ENCODE data around the gene CCNL2. TPM values are rescaled to one million over a fixed set of nuclear protein-coding genes. Genes with fewer than 3 reads are reported as not detected.

The CCNL2 gene
- total RNA-seq, 1 donor from 2014 or later: 319 TPM

- TF ChIP-seq POLR2AphosphoS5 (IDR thresholded peaks at IDR 0.05; ENCODE audit: insufficient read depth in 1 of 2, low read depth in 1 of 2) (no peak), CTCF (IDR thresholded peaks at IDR 0.05) (no peak), POLR2A (IDR thresholded peaks at IDR 0.05) (no peak)
- Histone ChIP-seq H3K27ac (peak overlapping the region; percentile 63), H3K36me3 (no peaks in the 10 kb centered on the region), H3K4me3 (peak overlapping the region; percentile 56 to 84), H3K4me1 (peaks cover 73% of the 10 kb centered on the region), H3K27me3 (no peaks in the 10 kb centered on the region), H3K9me3 (no peaks in the 10 kb centered on the region)
- DNase-seq (ENCODE audit: extremely low spot score in 2 of 2): no peak
- intact Hi-C loops (cut with DNase I): no loop called here
Measured at GRCh38 chr1:1435911-1436629, 36.9 kb upstream of the CCNL2 start.

- H3K4me1 ChIP-seq: peaks cover 73% of the 10 kb centered on the region
- H3K36me3 ChIP-seq: no peaks in the 10 kb centered on the region
- peak in 1 of 2 donors; percentile 64 for TF ChIP-seq POLR2AphosphoS5 (IDR thresholded peaks at IDR 0.05; ENCODE audit: insufficient read depth in 1 of 2, low read depth in 1 of 2)
- no peak for TF ChIP-seq CTCF (IDR thresholded peaks at IDR 0.05)
- peak in 1 of 2 donors; percentile 24 for TF ChIP-seq POLR2A (IDR thresholded peaks at IDR 0.05)
- H3K27me3 ChIP-seq: no peaks in the 10 kb centered on the region
- H3K27ac ChIP-seq: peak within 1 kb of the TSS; percentile 90
- no peak for DNase-seq (ENCODE audit: extremely low spot score in 2 of 2)
- no peaks in the 10 kb centered on the region for H3K9me3 ChIP-seq
- H3K4me3 ChIP-seq: peak within 1 kb of the TSS; percentile 56 to 84
- intact Hi-C loops (cut with DNase I): no loop called here
Measured at GRCh38 chr1:1435106-1435903, 36.2 kb upstream of the CCNL2 start, which contains the start of gene VWA1. TSS of gene VWA1 (plus strand) at chr1:1435690. CDS start at chr1:1435749, 59 bp downstream.

GRCh38 chr1:1434824-1435105 is 35.6 kb upstream of the CCNL2 start:
- Histone ChIP-seq H3K9me3 (no peaks in the 10 kb centered on the region), H3K4me1 (peaks cover 77% of the 10 kb centered on the region), H3K4me3 (peak overlapping the region; percentile 56 to 84), H3K27me3 (no peaks in the 10 kb centered on the region), H3K27ac (peak overlapping the region; percentile 90), H3K36me3 (no peaks in the 10 kb centered on the region)
- no peak for TF ChIP-seq POLR2A (IDR thresholded peaks at IDR 0.05)
- no peak for TF ChIP-seq CTCF (IDR thresholded peaks at IDR 0.05)
- TF ChIP-seq POLR2AphosphoS5 (IDR thresholded peaks at IDR 0.05; ENCODE audit: insufficient read depth in 1 of 2, low read depth in 1 of 2): no peak
- intact Hi-C loops (cut with DNase I): no loop called here
- DNase-seq (ENCODE audit: extremely low spot score in 2 of 2): no peak

GRCh38 chr1:1434131-1434823 is 35.1 kb upstream of the CCNL2 start:
- no peaks in the 10 kb centered on the region for H3K36me3 ChIP-seq
- H3K27me3 ChIP-seq: no peaks in the 10 kb centered on the region
- no peak for DNase-seq (ENCODE audit: extremely low spot score in 2 of 2)
- intact Hi-C loops (cut with DNase I): no loop called here
- peaks cover 82% of the 10 kb centered on the region for H3K4me1 ChIP-seq
- peak overlapping the region; percentile 90 for H3K27ac ChIP-seq
- peak overlapping the region; percentile 56 to 84 for H3K4me3 ChIP-seq
- peak in 1 of 2 donors; percentile 16 for TF ChIP-seq POLR2AphosphoS5 (IDR thresholded peaks at IDR 0.05; ENCODE audit: insufficient read depth in 1 of 2, low read depth in 1 of 2)
- TF ChIP-seq POLR2A (IDR thresholded peaks at IDR 0.05): no peak
- peak in 1 of 3 experiments; percentile 13 for TF ChIP-seq CTCF (IDR thresholded peaks at IDR 0.05)
- no peaks in the 10 kb centered on the region for H3K9me3 ChIP-seq

Measured in vagina (tissue), 2 donors.